ENCODE data around the gene HOMER1. TPM values are rescaled to one million over a fixed set of nuclear protein-coding genes. Genes with fewer than 3 reads are reported as not detected.
A peak's percentile ranks its signal among the peaks of the same experiment; 100 is the strongest.

Gene HOMER1
- total RNA-seq, 1 donor, result 6.8 TPM

- TF ChIP-seq, protein P1, sequence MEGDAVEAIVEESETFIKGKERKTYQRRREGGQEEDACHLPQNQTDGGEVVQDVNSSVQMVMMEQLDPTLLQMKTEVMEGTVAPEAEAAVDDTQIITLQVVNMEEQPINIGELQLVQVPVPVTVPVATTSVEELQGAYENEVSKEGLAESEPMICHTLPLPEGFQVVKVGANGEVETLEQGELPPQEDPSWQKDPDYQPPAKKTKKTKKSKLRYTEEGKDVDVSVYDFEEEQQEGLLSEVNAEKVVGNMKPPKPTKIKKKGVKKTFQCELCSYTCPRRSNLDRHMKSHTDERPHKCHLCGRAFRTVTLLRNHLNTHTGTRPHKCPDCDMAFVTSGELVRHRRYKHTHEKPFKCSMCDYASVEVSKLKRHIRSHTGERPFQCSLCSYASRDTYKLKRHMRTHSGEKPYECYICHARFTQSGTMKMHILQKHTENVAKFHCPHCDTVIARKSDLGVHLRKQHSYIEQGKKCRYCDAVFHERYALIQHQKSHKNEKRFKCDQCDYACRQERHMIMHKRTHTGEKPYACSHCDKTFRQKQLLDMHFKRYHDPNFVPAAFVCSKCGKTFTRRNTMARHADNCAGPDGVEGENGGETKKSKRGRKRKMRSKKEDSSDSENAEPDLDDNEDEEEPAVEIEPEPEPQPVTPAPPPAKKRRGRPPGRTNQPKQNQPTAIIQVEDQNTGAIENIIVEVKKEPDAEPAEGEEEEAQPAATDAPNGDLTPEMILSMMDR (IDR thresholded peaks at IDR 0.05; ENCODE audit: insufficient read depth, low read length), result no peak
- DNase-seq (ENCODE audit: low read depth), result peak; percentile 35
- peak overlapping the region; percentile 91 for H3K4me3 ChIP-seq (ENCODE audit: low read depth, low read length)
Observed at GRCh38 chr5:79512471-79513307, 1.2 kb downstream of the HOMER1 start.

DNA sequence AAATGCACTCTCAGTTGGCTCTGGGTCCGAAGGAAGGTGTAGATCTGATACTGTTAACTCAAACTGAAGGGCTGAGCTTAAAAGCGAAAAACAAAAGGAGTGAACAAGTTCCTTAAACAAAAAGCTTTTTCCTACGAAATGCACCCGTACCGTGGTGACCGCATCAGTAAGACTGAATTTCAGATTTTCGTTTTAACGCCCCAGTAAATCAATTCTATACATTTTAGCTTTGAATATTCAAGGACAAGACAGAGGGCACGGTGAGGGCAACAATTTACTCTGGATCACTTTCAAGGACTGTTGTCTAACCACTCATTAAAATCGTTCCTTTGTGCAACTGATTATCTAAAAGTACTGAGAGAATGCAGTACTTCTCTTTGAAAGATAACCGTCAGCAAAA is 1.9 kb downstream of the HOMER1 start:
- TF ChIP-seq, protein P1 (IDR thresholded peaks at IDR 0.05; ENCODE audit: insufficient read depth, low read length), result no peak
- DNase-seq (ENCODE audit: low read depth), result no peak

GRCh38 chr5:79510638-79511037 is 3.3 kb downstream of the HOMER1 start:
- no peak overlapping the region for H3K4me3 ChIP-seq (ENCODE audit: low read depth, low read length)
- TF ChIP-seq, protein P1 (IDR thresholded peaks at IDR 0.05; ENCODE audit: insufficient read depth, low read length), result no peak

More for the DNA sequence above, 1.9 kb downstream of the HOMER1 start:
- peak overlapping the region; percentile 91 for H3K4me3 ChIP-seq (ENCODE audit: low read depth, low read length)

GRCh38 chr5:79509244-79509885 is 4.6 kb downstream of the HOMER1 start:
- DNase-seq (ENCODE audit: low read depth), result no peak
- no peak overlapping the region for H3K4me3 ChIP-seq (ENCODE audit: low read depth, low read length)
- TF ChIP-seq, protein P1 (IDR thresholded peaks at IDR 0.05; ENCODE audit: insufficient read depth, low read length), result no peak

More at GRCh38 chr5:79510638-79511037, 3.3 kb downstream of the HOMER1 start:
- DNase-seq (ENCODE audit: low read depth), result no peak

DNA sequence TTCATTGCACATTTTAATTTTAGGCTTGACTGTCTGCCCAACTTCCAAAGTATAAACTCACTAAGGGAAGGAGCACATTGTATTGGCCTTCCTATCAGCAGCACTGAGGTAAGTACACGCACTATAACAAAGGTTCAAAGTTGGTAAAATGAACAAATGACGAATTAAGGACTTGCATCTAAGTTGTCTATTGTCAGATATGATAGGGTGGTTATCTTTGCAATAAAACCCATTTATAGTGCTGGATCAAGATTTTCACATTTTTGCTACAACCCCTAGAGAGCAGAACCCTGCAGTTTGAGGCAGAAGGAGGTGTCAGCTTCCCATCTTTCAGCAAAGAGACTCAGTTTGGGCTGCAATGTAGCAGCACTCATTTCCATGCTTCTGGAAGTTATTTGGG is 5.1 kb downstream of the HOMER1 start:
- H3K4me3 ChIP-seq (ENCODE audit: low read depth, low read length), result no peak overlapping the region
- DNase-seq (ENCODE audit: low read depth), result no peak
- TF ChIP-seq, protein P1 (IDR thresholded peaks at IDR 0.05; ENCODE audit: insufficient read depth, low read length), result no peak

GRCh38 chr5:79508354-79508753 is 5.6 kb downstream of the HOMER1 start:
- TF ChIP-seq, protein P1 (IDR thresholded peaks at IDR 0.05; ENCODE audit: insufficient read depth, low read length), result no peak

More at GRCh38 chr5:79508354-79508753, 5.6 kb downstream of the HOMER1 start:
- no peak overlapping the region for H3K4me3 ChIP-seq (ENCODE audit: low read depth, low read length)
- DNase-seq (ENCODE audit: low read depth), result no peak

Data from fibroblast of the aortic adventitia (primary cell).